ENCODE measurements around the gene NINL. TPM values are rescaled to one million over a fixed set of nuclear protein-coding genes. Genes with fewer than 3 reads are reported as not detected.

Gene NINL
- polyA plus RNA-seq, 1 donor (not counting 4 experiments of a cell fraction or from before 2014, with no cell fraction given), result 0.79 TPM

DNA sequence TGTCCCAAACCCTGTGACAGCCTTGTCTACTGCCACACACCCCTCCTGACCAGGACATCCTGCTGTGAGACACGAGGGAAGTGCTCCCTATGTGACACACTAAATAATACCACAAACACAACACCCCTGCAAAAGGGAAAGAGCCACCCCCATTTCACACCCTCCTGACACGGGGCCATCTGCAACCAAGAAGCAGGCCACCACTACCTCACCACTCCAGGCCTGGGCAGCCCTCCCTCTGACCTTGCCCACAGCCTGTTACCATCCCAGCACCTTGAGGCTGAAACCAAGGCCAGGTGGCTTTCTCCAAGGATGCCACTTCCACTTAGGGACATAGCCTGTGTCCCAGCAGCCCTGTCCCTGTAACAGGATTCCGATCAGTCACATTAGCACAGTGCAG lies 68.2 kb downstream of the NINL start:
- H4K20me1 ChIP-seq (ENCODE audit: control insufficient read depth, extremely low read depth, insufficient read depth, low read length), result no peaks in the 10 kb centered on the region
- H3K9me1 ChIP-seq (ENCODE audit: control insufficient read depth, extremely low read depth, insufficient read depth, low read length), result no peaks in the 10 kb centered on the region
- no peaks in the 10 kb centered on the region for H3K27me3 ChIP-seq (ENCODE audit: control insufficient read depth, extremely low read depth, insufficient read depth, low read length)
- TF ChIP-seq, protein P1, sequence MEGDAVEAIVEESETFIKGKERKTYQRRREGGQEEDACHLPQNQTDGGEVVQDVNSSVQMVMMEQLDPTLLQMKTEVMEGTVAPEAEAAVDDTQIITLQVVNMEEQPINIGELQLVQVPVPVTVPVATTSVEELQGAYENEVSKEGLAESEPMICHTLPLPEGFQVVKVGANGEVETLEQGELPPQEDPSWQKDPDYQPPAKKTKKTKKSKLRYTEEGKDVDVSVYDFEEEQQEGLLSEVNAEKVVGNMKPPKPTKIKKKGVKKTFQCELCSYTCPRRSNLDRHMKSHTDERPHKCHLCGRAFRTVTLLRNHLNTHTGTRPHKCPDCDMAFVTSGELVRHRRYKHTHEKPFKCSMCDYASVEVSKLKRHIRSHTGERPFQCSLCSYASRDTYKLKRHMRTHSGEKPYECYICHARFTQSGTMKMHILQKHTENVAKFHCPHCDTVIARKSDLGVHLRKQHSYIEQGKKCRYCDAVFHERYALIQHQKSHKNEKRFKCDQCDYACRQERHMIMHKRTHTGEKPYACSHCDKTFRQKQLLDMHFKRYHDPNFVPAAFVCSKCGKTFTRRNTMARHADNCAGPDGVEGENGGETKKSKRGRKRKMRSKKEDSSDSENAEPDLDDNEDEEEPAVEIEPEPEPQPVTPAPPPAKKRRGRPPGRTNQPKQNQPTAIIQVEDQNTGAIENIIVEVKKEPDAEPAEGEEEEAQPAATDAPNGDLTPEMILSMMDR (optimal IDR thresholded peaks at IDR 0.05 in 1 of 3, IDR thresholded peaks at IDR 0.05 in 1 of 3, conservative IDR thresholded peaks at IDR 0.05 in 1 of 3; ENCODE audit: extremely low read depth in 1 of 3, insufficient read depth in 2 of 3, low read length in 3 of 3), result no peak
- TF ChIP-seq EZH2 (IDR thresholded peaks at IDR 0.05; ENCODE audit: low read length), result no peak
- no peak overlapping the region for H3K9ac ChIP-seq (ENCODE audit: control insufficient read depth, extremely low read depth, insufficient read depth, low read length)
- no peaks in the 10 kb centered on the region for H3K79me2 ChIP-seq (ENCODE audit: control insufficient read depth, insufficient read depth, low read length)
- H3K9me3 ChIP-seq (ENCODE audit: control insufficient read depth, low read depth, low read length), result peaks cover 5% of the 10 kb centered on the region
- dilution Hi-C loops (cut with MboI; ENCODE audit: extremely low pct_ligation_motif_present, low sequenced_read_pairs), result no loop called here
- H3K4me3 ChIP-seq (ENCODE audit: control insufficient read depth in 2 of 3, extremely low read depth in 1 of 3, insufficient read depth in 2 of 3, low read depth in 1 of 3, low read length in 3 of 3), result no peak overlapping the region
- no peak overlapping the region for H2AFZ ChIP-seq (ENCODE audit: control insufficient read depth, low read length)
- no peak overlapping the region for H3K27ac ChIP-seq (ENCODE audit: control insufficient read depth, insufficient read depth, low read length)
- FAIRE-seq, result no peak
- no peak overlapping the region for H3K4me2 ChIP-seq (ENCODE audit: control insufficient read depth, extremely low read depth, insufficient read depth, low read depth, low read length)
- no peaks in the 10 kb centered on the region for H3K4me1 ChIP-seq (ENCODE audit: control insufficient read depth, extremely low read depth, insufficient read depth, low read length)
- H3K36me3 ChIP-seq (ENCODE audit: control insufficient read depth in 2 of 2, extremely low read depth in 1 of 2, insufficient read depth in 2 of 2, low read length in 2 of 2), result no peaks in the 10 kb centered on the region
- no peak for DNase-seq (ENCODE audit: low read depth, low spot score)

DNA sequence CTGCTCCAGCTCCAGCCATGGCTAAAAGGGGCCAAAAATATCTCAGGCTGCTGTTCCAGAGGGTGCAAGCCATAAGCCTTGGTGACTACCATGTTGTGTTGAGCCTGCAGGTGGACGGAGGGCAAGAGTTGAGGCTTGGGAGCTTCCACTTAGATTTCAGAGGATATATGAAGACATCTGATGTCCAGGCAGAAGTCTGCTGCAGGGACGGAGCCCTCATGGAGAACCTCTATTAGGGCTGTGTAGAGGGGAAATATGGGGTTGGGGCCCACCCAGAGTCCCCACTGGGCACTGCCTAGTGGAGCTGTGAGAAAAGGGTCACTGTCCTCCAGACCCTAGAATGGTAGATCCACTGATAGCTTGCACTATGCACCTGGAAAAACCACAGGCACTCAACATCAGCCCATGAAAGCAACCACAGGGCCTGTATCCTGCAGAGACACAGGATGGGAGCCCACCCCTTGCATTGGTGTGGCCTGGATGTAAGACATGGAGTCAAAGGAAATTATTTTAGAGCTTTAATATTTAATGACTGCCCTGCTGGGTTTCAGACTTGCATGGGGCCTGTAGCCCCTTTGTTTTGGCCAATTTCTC lies 70.5 kb downstream of the NINL start:
- no peak overlapping the region for H3K4me3 ChIP-seq (ENCODE audit: control insufficient read depth in 2 of 3, extremely low read depth in 1 of 3, insufficient read depth in 2 of 3, low read depth in 1 of 3, low read length in 3 of 3)
- H3K27ac ChIP-seq (ENCODE audit: control insufficient read depth, insufficient read depth, low read length), result no peak overlapping the region
- H3K9me1 ChIP-seq (ENCODE audit: control insufficient read depth, extremely low read depth, insufficient read depth, low read length), result no peaks in the 10 kb centered on the region
- H3K9me3 ChIP-seq (ENCODE audit: control insufficient read depth, low read depth, low read length), result peaks cover 5% of the 10 kb centered on the region
- no peak for DNase-seq (ENCODE audit: low read depth, low spot score)
- H3K4me1 ChIP-seq (ENCODE audit: control insufficient read depth, extremely low read depth, insufficient read depth, low read length), result no peaks in the 10 kb centered on the region
- no peaks in the 10 kb centered on the region for H4K20me1 ChIP-seq (ENCODE audit: control insufficient read depth, extremely low read depth, insufficient read depth, low read length)
- H3K27me3 ChIP-seq (ENCODE audit: control insufficient read depth, extremely low read depth, insufficient read depth, low read length), result no peaks in the 10 kb centered on the region
- TF ChIP-seq, protein P1 (optimal IDR thresholded peaks at IDR 0.05 in 1 of 3, IDR thresholded peaks at IDR 0.05 in 1 of 3, conservative IDR thresholded peaks at IDR 0.05 in 1 of 3; ENCODE audit: extremely low read depth in 1 of 3, insufficient read depth in 2 of 3, low read length in 3 of 3), result no peak
- no peak for TF ChIP-seq EZH2 (IDR thresholded peaks at IDR 0.05; ENCODE audit: low read length)
- dilution Hi-C loops (cut with MboI; ENCODE audit: extremely low pct_ligation_motif_present, low sequenced_read_pairs), result no loop called here
- no peak overlapping the region for H2AFZ ChIP-seq (ENCODE audit: control insufficient read depth, low read length)
- no peaks in the 10 kb centered on the region for H3K79me2 ChIP-seq (ENCODE audit: control insufficient read depth, insufficient read depth, low read length)
- no peaks in the 10 kb centered on the region for H3K36me3 ChIP-seq (ENCODE audit: control insufficient read depth in 2 of 2, extremely low read depth in 1 of 2, insufficient read depth in 2 of 2, low read length in 2 of 2)
- FAIRE-seq, result no peak
- no peak overlapping the region for H3K9ac ChIP-seq (ENCODE audit: control insufficient read depth, extremely low read depth, insufficient read depth, low read length)
- no peak overlapping the region for H3K4me2 ChIP-seq (ENCODE audit: control insufficient read depth, extremely low read depth, insufficient read depth, low read depth, low read length)
